SK-N-SH (cell line): ENCODE measurements around the gene WDR26. TPM values are rescaled to one million over a fixed set of nuclear protein-coding genes. Genes with fewer than 3 reads are reported as not detected.

Experiments used
- CTCF ChIA-PET: fragments of 300-600, 350-600 bp; formaldehyde crosslinking; extraction: SDS; loops from one replicate; lab custom pipeline; 2021; lab: Yijun Ruan, JAX
- POLR2A ChIA-PET: fragments of 350-600 bp; sonication (Branson Sonifier 250); formaldehyde crosslinking; extraction: SDS; loops from one replicate; lab custom pipeline; 2020; ENCODE audit warnings: antibody characterized with exemption, inconsistent platforms; lab: Yijun Ruan, JAX
- DNase-seq: peaks from one replicate; pipeline ENCODE4 v3.0.0; 2012
- H2AFZ ChIP-seq: fragments of 200-600 bp; sonication (generic); 2 replicates; pipeline ENCODE4 v1.8.1; 2016; ENCODE audit warnings: antibody characterized with exemption, mild to moderate bottlenecking, low read depth
- H3F3A ChIP-seq: fragments of 200-600 bp; sonication (generic); replicated peaks from 2 replicates; pipeline ENCODE3; 2016; ENCODE audit warnings: antibody characterized with exemption, mild to moderate bottlenecking; ENCODE audit not compliant: insufficient read depth
- H3K27ac ChIP-seq, 2 experiments: fragments of 200-500 bp in 1 of 2; fragments of 200-600 bp in 1 of 2; sonication (Bioruptor generic) in 1 of 2; sonication (generic), shearing (Covaris generic) in 1 of 2; 2 replicates each; pipeline versions ENCODE4 v1.5.1 to v1.6.1; 2014 to 2016; ENCODE audit warnings: low read depth in 2 of 2, inconsistent platforms in 1 of 2, low read length in 1 of 2, mild to moderate bottlenecking in 1 of 2, mixed read lengths in 1 of 2
- H3K27me3 ChIP-seq: fragments of 200-600 bp; sonication (generic), shearing (Covaris generic); 2 replicates; pipeline ENCODE4 v1.6.1; 2016; ENCODE audit warnings: mixed run types; ENCODE audit not compliant: insufficient read depth
- H3K36me3 ChIP-seq, 2 experiments: fragments of 200-500 bp in 1 of 2; fragments of 200-600 bp in 1 of 2; sonication (Bioruptor generic) in 1 of 2; sonication (generic) in 1 of 2; replicated peaks in 1 of 2; 2 replicates each; pipeline versions ENCODE3 to v1.5.1; 2014 to 2016; ENCODE audit warnings: low read length in 1 of 2, mild to moderate bottlenecking in 1 of 2; ENCODE audit not compliant: insufficient read depth in 2 of 2, control insufficient read depth in 1 of 2
- H3K4me1 ChIP-seq, 2 experiments: fragments of 200-500 bp in 1 of 2; fragments of 200-600 bp in 1 of 2; sonication (Bioruptor generic) in 1 of 2; sonication (generic), shearing (Covaris generic) in 1 of 2; 2 replicates each; pipeline versions ENCODE4 v1.5.1 to v1.6.1; 2014 to 2016; ENCODE audit warnings: low read depth in 1 of 2, low read length in 1 of 2, mixed run types in 1 of 2; ENCODE audit not compliant: insufficient read depth in 2 of 2, control insufficient read depth in 1 of 2
- H3K4me2 ChIP-seq: fragments of 200-600 bp; sonication (generic), shearing (Covaris generic); 2 replicates; pipeline ENCODE4 v1.6.1; 2017; ENCODE audit warnings: mixed run types
- H3K4me3 ChIP-seq, 2 experiments: fragments of 200-500 bp in 1 of 2; fragments of 200-600 bp in 1 of 2; sonication (Bioruptor generic) in 1 of 2; sonication (generic), shearing (Covaris generic) in 1 of 2; 2 replicates each; pipeline versions ENCODE4 v1.5.1 to v1.8.1; 2014 to 2016; ENCODE audit warnings: low read depth in 2 of 2, inconsistent platforms in 1 of 2, low read length in 1 of 2, mild to moderate bottlenecking in 1 of 2, mixed read lengths in 1 of 2, moderate library complexity in 1 of 2
- H3K79me2 ChIP-seq: fragments of 200-600 bp; sonication (generic); 2 replicates; pipeline ENCODE4 v1.8.1; 2017; ENCODE audit warnings: mild to moderate bottlenecking; ENCODE audit not compliant: insufficient read depth
- H3K9ac ChIP-seq: fragments of 200-600 bp; sonication (generic); 2 replicates; pipeline ENCODE4 v1.6.1; 2017; ENCODE audit warnings: mixed run types
- H3K9me2 ChIP-seq: fragments of 200-600 bp; sonication (generic); 2 replicates; pipeline ENCODE4 v1.6.1; 2017; ENCODE audit warnings: mixed run types
- H3K9me3 ChIP-seq: fragments of 200-600 bp; sonication (generic); 2 replicates; pipeline ENCODE4 v1.6.1; 2017; ENCODE audit warnings: mixed run types, mild to moderate bottlenecking, moderate library complexity
- H4K20me1 ChIP-seq: fragments of 200-600 bp; sonication (generic); 2 replicates; pipeline ENCODE4 v1.6.1; 2017; ENCODE audit warnings: mild to moderate bottlenecking, mixed run types; ENCODE audit not compliant: insufficient read depth
- CHD2 ChIP-seq: fragments of 150-350 bp; IDR thresholded peaks from 2 replicates; pipeline ENCODE4 v1.6.1; 2018; ENCODE audit warnings: low read length; ENCODE audit not compliant: partially characterized antibody
- ELF1 ChIP-seq: IDR thresholded peaks from 2 replicates; pipeline ENCODE4 v1.4.0; 2012
- FOXJ3 ChIP-seq: sonication (generic); formaldehyde crosslinking; IDR thresholded peaks from 2 replicates; pipeline ENCODE4 v1.5.1; 2020; ENCODE audit warnings: mild to moderate bottlenecking, missing genetic modification reagents
- GATA2 ChIP-seq: sonication (generic); formaldehyde crosslinking; IDR thresholded peaks from 2 replicates; pipeline ENCODE4 v1.5.0; 2020; ENCODE audit warnings: mild to moderate bottlenecking, missing genetic modification reagents
- MAX ChIP-seq: IDR thresholded peaks from 2 replicates; pipeline ENCODE4 v1.4.0; 2012; ENCODE audit warnings: low read depth
- MEF2A ChIP-seq: IDR thresholded peaks from 2 replicates; pipeline ENCODE4 v1.4.0; 2012; ENCODE audit warnings: low read depth, borderline replicate concordance
- MXI1 ChIP-seq: IDR thresholded peaks from 2 replicates; pipeline ENCODE4 v1.6.1; 2012; ENCODE audit warnings: mild to moderate bottlenecking, low read depth, low read length, improper control_type of control experiment
- NFIC ChIP-seq: IDR thresholded peaks from 2 replicates; pipeline ENCODE4 v1.4.0; 2012; ENCODE audit warnings: borderline replicate concordance
- POLR2AphosphoS5 ChIP-seq: IDR thresholded peaks from 2 replicates; pipeline ENCODE4 v1.6.1; 2012; ENCODE audit warnings: low read depth, low read length
- RCOR1 ChIP-seq: fragments of 150-350 bp; IDR thresholded peaks from 2 replicates; pipeline ENCODE4 v1.6.1; 2017; ENCODE audit warnings: antibody characterized with exemption, low read length
- RFX5 ChIP-seq: IDR thresholded peaks from 2 replicates; pipeline ENCODE4 v1.6.1; 2012; ENCODE audit warnings: mild to moderate bottlenecking, improper control_type of control experiment, low read length
- TCF12 ChIP-seq: IDR thresholded peaks from 2 replicates; pipeline ENCODE4 v1.4.0; 2012
- TEAD4 ChIP-seq: IDR thresholded peaks from 2 replicates; pipeline ENCODE4 v1.4.0; 2012; ENCODE audit warnings: mild to moderate bottlenecking, borderline replicate concordance; ENCODE audit not compliant: insufficient read depth
- USF1 ChIP-seq: IDR thresholded peaks from 2 replicates; pipeline ENCODE4 v1.4.0; 2012; ENCODE audit warnings: low read depth, borderline replicate concordance
- YY1 ChIP-seq: IDR thresholded peaks from 2 replicates; pipeline ENCODE4 v1.4.0; 2012; ENCODE audit warnings: low read depth, mild to moderate bottlenecking
- WGBS: methylation state at CpG from one replicate; pipeline ENCODE4 v1.1.6; 2017; ENCODE audit warnings: low lambda C conversion rate; 5-methylcytosine and 5-hydroxymethylcytosine counted together
- polyA plus RNA-seq, 3 experiments: library from polyadenylated mRNA; depleted of rRNA; stranded (reverse); fragments of >200 nt; gene quantifications; 2 replicates each; pipeline ENCODE4 v1.2.3, GENCODE V29; 2012
- TF ChIP-seq, protein P1 (sequence below): IDR thresholded peaks from 2 replicates; pipeline ENCODE4 v1.4.0; 2012; ENCODE audit warnings: low read depth, borderline replicate concordance
- TF ChIP-seq, protein P2 (sequence below): IDR thresholded peaks from 2 replicates; pipeline ENCODE4 v1.6.1; 2012; ENCODE audit warnings: mild to moderate bottlenecking, low read depth, low read length, moderate library complexity
- TF ChIP-seq, protein P3 (sequence below): fragments of 200-600 bp; sonication (generic); IDR thresholded peaks from 2 replicates; pipeline ENCODE4 v1.6.1; 2017; ENCODE audit warnings: antibody characterized with exemption, mild to moderate bottlenecking, moderate library complexity

WDR26 gene
- polyA plus RNA-seq, 1 of the 3 experiments (the other 2 are of a cell fraction): 21.2 TPM

GRCh38 chr1:224392411-224393249 lies 42.0 kb downstream of the WDR26 start:
- peaks cover 90 to 92% of the 10 kb centered on the region in 2 experiments for H3K36me3 ChIP-seq

More at GRCh38 chr1:224392411-224393249, 42.0 kb downstream of the WDR26 start:
- CTCF ChIA-PET: no interaction called here
- H4K20me1 ChIP-seq: no peaks in the 10 kb centered on the region
- H3K9me2 ChIP-seq: no peaks in the 10 kb centered on the region
- H3K4me3 ChIP-seq: no peak overlapping the region
- H3K27ac ChIP-seq: no peak overlapping the region
- H3K79me2 ChIP-seq: peaks cover 6% of the 10 kb centered on the region; the same call in 1 of the 2 replicates
- H3K27me3 ChIP-seq: no peaks in the 10 kb centered on the region
- H3K4me1 ChIP-seq: no peaks in the 10 kb centered on the region; a peak in 1 of 4 replicates
- TF ChIP-seq, protein P1, sequence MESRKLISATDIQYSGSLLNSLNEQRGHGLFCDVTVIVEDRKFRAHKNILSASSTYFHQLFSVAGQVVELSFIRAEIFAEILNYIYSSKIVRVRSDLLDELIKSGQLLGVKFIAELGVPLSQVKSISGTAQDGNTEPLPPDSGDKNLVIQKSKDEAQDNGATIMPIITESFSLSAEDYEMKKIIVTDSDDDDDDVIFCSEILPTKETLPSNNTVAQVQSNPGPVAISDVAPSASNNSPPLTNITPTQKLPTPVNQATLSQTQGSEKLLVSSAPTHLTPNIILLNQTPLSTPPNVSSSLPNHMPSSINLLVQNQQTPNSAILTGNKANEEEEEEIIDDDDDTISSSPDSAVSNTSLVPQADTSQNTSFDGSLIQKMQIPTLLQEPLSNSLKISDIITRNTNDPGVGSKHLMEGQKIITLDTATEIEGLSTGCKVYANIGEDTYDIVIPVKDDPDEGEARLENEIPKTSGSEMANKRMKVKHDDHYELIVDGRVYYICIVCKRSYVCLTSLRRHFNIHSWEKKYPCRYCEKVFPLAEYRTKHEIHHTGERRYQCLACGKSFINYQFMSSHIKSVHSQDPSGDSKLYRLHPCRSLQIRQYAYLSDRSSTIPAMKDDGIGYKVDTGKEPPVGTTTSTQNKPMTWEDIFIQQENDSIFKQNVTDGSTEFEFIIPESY: no peak
- TF ChIP-seq NFIC: no peak
- TF ChIP-seq, protein P2, sequence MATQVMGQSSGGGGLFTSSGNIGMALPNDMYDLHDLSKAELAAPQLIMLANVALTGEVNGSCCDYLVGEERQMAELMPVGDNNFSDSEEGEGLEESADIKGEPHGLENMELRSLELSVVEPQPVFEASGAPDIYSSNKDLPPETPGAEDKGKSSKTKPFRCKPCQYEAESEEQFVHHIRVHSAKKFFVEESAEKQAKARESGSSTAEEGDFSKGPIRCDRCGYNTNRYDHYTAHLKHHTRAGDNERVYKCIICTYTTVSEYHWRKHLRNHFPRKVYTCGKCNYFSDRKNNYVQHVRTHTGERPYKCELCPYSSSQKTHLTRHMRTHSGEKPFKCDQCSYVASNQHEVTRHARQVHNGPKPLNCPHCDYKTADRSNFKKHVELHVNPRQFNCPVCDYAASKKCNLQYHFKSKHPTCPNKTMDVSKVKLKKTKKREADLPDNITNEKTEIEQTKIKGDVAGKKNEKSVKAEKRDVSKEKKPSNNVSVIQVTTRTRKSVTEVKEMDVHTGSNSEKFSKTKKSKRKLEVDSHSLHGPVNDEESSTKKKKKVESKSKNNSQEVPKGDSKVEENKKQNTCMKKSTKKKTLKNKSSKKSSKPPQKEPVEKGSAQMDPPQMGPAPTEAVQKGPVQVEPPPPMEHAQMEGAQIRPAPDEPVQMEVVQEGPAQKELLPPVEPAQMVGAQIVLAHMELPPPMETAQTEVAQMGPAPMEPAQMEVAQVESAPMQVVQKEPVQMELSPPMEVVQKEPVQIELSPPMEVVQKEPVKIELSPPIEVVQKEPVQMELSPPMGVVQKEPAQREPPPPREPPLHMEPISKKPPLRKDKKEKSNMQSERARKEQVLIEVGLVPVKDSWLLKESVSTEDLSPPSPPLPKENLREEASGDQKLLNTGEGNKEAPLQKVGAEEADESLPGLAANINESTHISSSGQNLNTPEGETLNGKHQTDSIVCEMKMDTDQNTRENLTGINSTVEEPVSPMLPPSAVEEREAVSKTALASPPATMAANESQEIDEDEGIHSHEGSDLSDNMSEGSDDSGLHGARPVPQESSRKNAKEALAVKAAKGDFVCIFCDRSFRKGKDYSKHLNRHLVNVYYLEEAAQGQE: no peak
- no peak for TF ChIP-seq MEF2A
- TF ChIP-seq MXI1: no peak
- TF ChIP-seq CHD2: no peak
- TF ChIP-seq TCF12: no peak
- no peak for TF ChIP-seq FOXJ3 (CRISPR knock-in tag)
- TF ChIP-seq POLR2AphosphoS5: no peak
- TF ChIP-seq ELF1: no peak
- no peak for TF ChIP-seq RCOR1
- TF ChIP-seq YY1: no peak
- no peak for TF ChIP-seq GATA2
- TF ChIP-seq TEAD4: no peak
- TF ChIP-seq MAX: no peak
- TF ChIP-seq, protein P3, sequence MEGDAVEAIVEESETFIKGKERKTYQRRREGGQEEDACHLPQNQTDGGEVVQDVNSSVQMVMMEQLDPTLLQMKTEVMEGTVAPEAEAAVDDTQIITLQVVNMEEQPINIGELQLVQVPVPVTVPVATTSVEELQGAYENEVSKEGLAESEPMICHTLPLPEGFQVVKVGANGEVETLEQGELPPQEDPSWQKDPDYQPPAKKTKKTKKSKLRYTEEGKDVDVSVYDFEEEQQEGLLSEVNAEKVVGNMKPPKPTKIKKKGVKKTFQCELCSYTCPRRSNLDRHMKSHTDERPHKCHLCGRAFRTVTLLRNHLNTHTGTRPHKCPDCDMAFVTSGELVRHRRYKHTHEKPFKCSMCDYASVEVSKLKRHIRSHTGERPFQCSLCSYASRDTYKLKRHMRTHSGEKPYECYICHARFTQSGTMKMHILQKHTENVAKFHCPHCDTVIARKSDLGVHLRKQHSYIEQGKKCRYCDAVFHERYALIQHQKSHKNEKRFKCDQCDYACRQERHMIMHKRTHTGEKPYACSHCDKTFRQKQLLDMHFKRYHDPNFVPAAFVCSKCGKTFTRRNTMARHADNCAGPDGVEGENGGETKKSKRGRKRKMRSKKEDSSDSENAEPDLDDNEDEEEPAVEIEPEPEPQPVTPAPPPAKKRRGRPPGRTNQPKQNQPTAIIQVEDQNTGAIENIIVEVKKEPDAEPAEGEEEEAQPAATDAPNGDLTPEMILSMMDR: no peak
- TF ChIP-seq USF1: no peak
- no peak for TF ChIP-seq RFX5
- H3K4me2 ChIP-seq: no peak overlapping the region
- WGBS: 82% methylated on average over 4 of the region's 4 CpGs
- no peaks in the 10 kb centered on the region for H3K9me3 ChIP-seq
- POLR2A ChIA-PET: no interaction called here
- H2AFZ ChIP-seq: no peak overlapping the region
- no peak overlapping the region for H3K9ac ChIP-seq
- peaks cover 29% of the 10 kb centered on the region for H3F3A ChIP-seq
- DNase-seq: no peak
